T-helper 1 cell (primary cell): ENCODE data around the gene CTTNBP2.

Experiments used
- DNase-seq, 5 donors: peaks; one replicate each; pipeline ENCODE4 v3.0.0-alpha.2; 2012 to 2020

Gene CTTNBP2

GRCh38 chr7:117871778-117872538 is 1.3 kb downstream of the CTTNBP2 start:
- DNase-seq: no peak

GRCh38 chr7:117871401-117871777 is 1.9 kb downstream of the CTTNBP2 start:
- no peak for DNase-seq

- no peak for DNase-seq
Observed at GRCh38 chr7:117870448-117871130, 2.7 kb downstream of the CTTNBP2 start.

GRCh38 chr7:117869374-117869773 is 3.9 kb downstream of the CTTNBP2 start:
- no peak for DNase-seq

GRCh38 chr7:117863618-117864017 is 9.6 kb downstream of the CTTNBP2 start:
- DNase-seq: no peak

- DNase-seq: no peak
Observed at GRCh38 chr7:117862378-117862777, 10.9 kb downstream of the CTTNBP2 start.

- DNase-seq: no peak
Observed at GRCh38 chr7:117859246-117859812, 13.9 kb downstream of the CTTNBP2 start.

- DNase-seq: no peak
Observed at GRCh38 chr7:117858712-117859111, 14.5 kb downstream of the CTTNBP2 start.

- DNase-seq: no peak
Observed at GRCh38 chr7:117857718-117858117, 15.5 kb downstream of the CTTNBP2 start.

GRCh38 chr7:117856196-117856595 is 17.0 kb downstream of the CTTNBP2 start:
- no peak for DNase-seq

- no peak for DNase-seq
Observed at GRCh38 chr7:117854186-117854585, 19.1 kb downstream of the CTTNBP2 start.

- no peak for DNase-seq
Observed at GRCh38 chr7:117848941-117849340, 24.3 kb downstream of the CTTNBP2 start.

- no peak for DNase-seq
Observed at GRCh38 chr7:117844678-117845077, 28.6 kb downstream of the CTTNBP2 start.

- no peak for DNase-seq
Observed at GRCh38 chr7:117841611-117842010, 31.6 kb downstream of the CTTNBP2 start.

GRCh38 chr7:117841011-117841410 is 32.2 kb downstream of the CTTNBP2 start:
- DNase-seq: no peak

GRCh38 chr7:117839507-117839906 is 33.7 kb downstream of the CTTNBP2 start:
- DNase-seq: no peak

GRCh38 chr7:117837841-117838240 is 35.4 kb downstream of the CTTNBP2 start:
- DNase-seq: no peak

GRCh38 chr7:117835016-117835664 is 38.1 kb downstream of the CTTNBP2 start:
- DNase-seq: no peak

- no peak for DNase-seq
Observed at GRCh38 chr7:117830422-117830954, 42.8 kb downstream of the CTTNBP2 start.

GRCh38 chr7:117829450-117830117 is 43.7 kb downstream of the CTTNBP2 start:
- no peak for DNase-seq

- no peak for DNase-seq
Observed at GRCh38 chr7:117828825-117829224, 44.4 kb downstream of the CTTNBP2 start.

- no peak for DNase-seq
Observed at GRCh38 chr7:117827862-117828261, 45.4 kb downstream of the CTTNBP2 start.

- no peak for DNase-seq
Observed at GRCh38 chr7:117825132-117825531, 48.1 kb downstream of the CTTNBP2 start.
